GM12865 (cell line): Measurements from ENCODE around the gene VAV3.

Experiments
- DNase-seq: peaks from one replicate; pipeline ENCODE4 v3.0.0; 2010; ENCODE audit warnings: low read depth
- H3K4me3 ChIP-seq: 2 replicates; pipeline ENCODE4 v1.5.1; 2011; ENCODE audit warnings: mild to moderate bottlenecking, low read depth, low read length, control low read depth
- CTCF ChIP-seq: IDR thresholded peaks from 2 replicates; pipeline ENCODE4 v1.5.1; 2011; ENCODE audit warnings: low read length, control low read depth, low read depth, inconsistent platforms; ENCODE audit not compliant: insufficient read depth; ENCODE audit errors: missing control alignments

The VAV3 gene

GRCh38 chr1:107620753-107621152, 344.2 kb downstream of the VAV3 start:
- no peak overlapping the region for H3K4me3 ChIP-seq
- peak; percentile 13 for DNase-seq
- TF ChIP-seq CTCF: no peak

- H3K4me3 ChIP-seq: no peak overlapping the region
- no peak for TF ChIP-seq CTCF
These were observed 346.4 kb downstream of the VAV3 start for GRCh38 chr1:107618539-107618938.

GRCh38 chr1:107617921-107618320, 347.1 kb downstream of the VAV3 start:
- no peak for TF ChIP-seq CTCF
- H3K4me3 ChIP-seq: no peak overlapping the region
- DNase-seq: no peak

More at GRCh38 chr1:107618539-107618938, 346.4 kb downstream of the VAV3 start:
- no peak for DNase-seq

- H3K4me3 ChIP-seq: no peak overlapping the region
- TF ChIP-seq CTCF: no peak
- no peak for DNase-seq
These were observed 347.5 kb downstream of the VAV3 start for GRCh38 chr1:107617456-107617855.

- no peak for TF ChIP-seq CTCF
- H3K4me3 ChIP-seq: no peak overlapping the region
- DNase-seq: no peak
These were observed 355.2 kb downstream of the VAV3 start for GRCh38 chr1:107609808-107610207.

- no peak for TF ChIP-seq CTCF
- DNase-seq: no peak
- no peak overlapping the region for H3K4me3 ChIP-seq
These were observed 360.2 kb downstream of the VAV3 start for GRCh38 chr1:107604825-107605224.

GRCh38 chr1:107600607-107601160, 364.3 kb downstream of the VAV3 start:
- H3K4me3 ChIP-seq: no peak overlapping the region
- DNase-seq: no peak
- TF ChIP-seq CTCF: no peak
